NCI-H526 (cell line): ENCODE measurements around the gene NALCN.

Experiments
- DNase-seq, 2 experiments: peaks; one replicate each; lab custom pipeline; 2025; lab: John Stamatoyannopoulos, UW

The NALCN gene

DNA sequence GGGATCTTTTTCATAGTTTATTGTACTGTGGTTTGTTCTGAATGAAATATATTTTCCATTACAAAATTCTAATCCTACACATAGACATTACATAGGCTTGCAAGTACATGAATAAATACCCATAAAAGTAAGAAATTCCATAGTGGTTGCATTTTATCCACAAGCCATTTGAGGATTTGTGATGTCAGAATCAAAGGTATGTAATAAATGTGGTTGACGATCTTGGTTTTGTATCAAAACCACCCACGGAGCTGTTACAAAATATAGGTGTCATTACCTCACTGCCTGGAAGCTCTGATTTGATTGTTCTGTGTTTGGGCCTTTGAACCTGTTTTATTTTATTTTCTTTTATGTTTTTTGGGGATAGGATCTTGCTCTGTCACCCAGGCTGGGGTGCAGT is 125.1 kb downstream of the NALCN start:
- no peak for DNase-seq

DNA sequence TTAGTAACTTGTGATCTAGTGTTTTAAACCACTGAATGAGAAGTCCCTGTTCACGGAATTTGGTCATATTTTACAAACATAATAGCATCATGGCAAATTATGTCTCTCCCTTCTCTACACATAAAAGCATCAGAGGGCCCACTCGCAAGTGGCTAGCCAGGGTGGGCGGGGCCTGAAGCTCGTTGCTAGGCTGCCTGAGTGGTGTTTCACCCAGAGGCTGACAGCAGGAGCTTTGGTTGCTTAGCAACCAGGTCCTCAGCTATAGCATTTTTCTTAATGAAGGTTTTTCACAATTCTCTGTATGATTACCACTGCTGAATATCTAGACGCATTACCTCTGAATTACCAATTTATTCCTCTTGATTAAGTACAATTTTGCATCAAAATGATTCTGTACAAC is 126.5 kb downstream of the NALCN start:
- peak in 1 of 2 experiments; percentile 25 for DNase-seq

DNA sequence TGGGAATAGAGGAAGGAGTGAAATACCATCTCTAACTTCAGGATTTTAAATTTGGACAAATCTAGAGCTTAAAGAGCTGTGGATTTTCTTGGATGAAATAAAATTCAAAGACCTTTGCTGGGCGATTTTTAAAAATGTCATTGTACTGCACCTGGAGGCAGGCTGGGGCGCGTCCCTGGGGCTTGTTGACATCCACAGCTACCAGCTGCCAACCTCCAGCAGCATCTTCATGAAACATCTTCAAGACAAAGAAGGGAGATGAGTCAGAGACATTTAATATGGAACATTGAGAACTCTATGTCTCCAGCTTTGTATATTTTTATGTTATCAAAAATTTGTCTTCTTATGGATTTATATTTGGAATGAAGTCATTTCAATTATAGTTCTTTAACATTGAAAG is 132.5 kb downstream of the NALCN start:
- DNase-seq: no peak

DNA sequence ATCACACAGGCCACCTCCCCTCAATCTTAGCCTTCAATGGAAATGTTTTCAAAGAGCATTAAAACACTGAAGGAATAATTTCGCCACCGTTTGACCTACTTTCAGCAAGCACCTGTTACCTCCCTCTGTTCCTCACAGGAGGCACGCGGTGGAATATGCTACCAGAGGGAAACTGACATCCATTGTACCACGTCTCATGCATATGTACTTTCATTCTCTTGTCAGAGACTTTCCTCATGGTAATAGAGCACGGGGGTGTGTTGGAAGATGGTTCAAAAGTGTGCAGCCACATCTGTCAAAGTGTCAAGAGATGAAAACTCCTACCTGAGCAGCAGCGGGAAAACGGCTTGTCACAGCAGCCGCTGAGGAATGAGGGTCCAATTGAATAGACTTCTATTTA is 143.4 kb downstream of the NALCN start:
- no peak for DNase-seq

DNA sequence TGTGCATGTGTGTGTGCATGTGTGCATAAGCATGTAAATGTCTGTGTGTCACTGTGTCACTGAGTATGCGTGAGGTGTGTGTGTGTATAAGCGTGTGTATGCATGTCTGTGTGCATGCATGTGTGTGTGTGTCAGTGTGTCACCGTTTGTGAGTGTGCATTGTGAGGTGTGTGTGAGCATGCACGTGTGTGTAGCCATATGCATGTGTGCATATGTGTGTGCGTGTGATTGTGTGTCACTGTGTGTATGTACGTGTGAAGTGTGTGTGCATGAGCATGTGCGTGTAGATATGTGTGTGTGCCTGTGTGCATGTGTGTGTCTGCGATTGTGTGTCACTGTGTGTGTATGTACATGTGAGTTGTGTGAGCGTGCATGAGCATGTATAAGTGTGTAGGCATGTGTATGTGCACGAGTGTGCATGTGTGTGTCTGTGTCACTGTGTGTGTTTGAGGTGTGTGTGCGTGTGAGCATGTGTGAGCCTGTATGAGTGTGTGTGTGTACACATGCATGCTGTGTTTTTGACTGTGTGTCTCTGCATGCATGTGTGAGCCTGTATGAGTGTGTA is 144.5 kb downstream of the NALCN start:
- no peak for DNase-seq

DNA sequence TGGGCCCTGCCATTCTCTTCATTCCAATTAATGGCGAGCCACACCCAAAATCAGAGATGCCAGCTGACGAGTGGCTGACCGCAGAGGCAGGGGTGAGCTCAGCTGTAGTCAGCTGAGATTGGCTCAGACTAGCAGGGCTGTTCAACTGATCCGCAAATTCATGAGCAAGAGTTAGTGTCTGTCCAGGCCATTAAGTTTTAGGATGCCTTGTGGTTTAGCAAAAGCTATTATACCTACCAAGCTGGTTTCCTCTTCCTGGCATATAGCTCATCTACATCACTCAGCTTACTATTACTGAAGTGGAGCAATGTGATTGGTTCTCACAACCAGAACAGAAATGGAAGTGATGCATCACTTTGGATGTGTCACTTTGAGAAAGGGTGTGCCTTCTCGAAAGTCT is 148.7 kb downstream of the NALCN start:
- DNase-seq: no peak

DNA sequence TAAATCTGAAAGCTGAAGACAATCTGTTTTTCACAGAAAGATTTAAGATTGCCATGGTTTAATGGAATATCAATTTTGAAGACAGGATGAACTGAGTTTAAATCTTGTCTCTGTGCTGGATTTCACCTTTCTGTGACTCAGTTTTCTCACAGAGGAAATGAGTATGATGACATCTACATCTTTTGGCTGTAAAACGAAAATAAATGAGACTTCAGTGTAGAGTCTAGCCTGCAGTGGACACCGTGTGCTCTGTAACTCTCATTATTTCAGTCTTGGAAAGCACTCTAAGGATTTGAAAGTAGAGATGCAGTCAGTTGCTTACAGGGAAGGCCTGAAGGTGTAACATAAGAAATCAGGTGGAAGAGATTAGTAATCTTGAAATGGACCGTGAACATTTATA is 150.4 kb downstream of the NALCN start:
- no peak for DNase-seq

DNA sequence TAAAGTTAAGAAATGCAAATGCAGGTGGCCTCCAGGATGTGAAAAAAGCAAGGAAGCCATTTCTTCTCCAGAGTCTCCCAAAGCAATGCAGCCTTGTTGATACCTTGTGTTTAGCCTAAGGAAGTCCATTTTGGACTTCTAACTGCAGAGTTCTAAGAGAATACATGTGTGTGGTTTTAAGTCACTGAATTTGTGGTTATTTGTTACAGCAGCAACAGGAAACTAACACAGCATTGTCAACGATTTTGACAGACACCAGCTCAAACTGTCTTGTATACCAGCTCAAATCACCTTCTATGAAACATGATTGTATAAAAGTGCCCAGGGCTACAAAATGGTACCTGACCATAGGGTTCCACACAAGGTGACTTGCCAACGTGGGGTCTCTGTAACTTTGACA is 151.4 kb downstream of the NALCN start:
- no peak for DNase-seq

DNA sequence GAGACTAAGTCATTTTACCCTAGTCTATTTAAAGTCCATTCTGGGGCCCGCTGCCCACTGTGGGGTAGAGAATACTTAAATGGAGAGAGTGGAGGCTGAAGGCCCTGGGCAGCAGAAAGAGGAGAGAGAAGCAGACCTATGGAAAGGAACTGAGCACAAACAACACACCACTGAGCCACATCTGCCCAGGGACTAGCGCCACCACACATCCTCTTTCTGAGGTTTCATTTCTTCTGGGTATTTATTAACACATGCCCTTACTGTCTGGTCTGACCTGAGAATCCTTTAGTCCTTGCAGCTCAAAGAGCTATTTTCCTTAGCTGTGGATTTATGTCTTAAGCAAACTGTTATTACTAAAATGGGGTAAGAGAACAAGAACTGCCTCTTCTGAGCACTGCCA is 154.0 kb downstream of the NALCN start:
- no peak for DNase-seq

DNA sequence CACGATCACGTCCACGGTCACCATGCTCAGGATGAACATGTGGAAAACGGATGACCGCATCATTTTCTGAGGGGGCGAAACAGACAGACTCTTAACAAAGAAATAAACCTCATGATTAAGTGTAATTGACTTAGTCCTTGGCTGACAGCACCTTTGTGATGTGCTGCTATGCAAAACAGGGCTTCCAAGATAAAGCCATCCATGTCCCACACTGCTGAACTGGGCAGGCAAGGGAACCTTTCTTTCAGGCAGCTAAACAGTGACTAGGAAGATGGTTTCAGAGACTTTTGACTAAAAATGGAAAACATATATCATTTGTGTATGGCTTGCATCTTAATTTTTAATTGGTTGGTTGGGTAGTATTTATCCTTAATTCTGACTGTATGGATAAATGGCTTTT is 157.8 kb downstream of the NALCN start:
- DNase-seq: no peak

DNA sequence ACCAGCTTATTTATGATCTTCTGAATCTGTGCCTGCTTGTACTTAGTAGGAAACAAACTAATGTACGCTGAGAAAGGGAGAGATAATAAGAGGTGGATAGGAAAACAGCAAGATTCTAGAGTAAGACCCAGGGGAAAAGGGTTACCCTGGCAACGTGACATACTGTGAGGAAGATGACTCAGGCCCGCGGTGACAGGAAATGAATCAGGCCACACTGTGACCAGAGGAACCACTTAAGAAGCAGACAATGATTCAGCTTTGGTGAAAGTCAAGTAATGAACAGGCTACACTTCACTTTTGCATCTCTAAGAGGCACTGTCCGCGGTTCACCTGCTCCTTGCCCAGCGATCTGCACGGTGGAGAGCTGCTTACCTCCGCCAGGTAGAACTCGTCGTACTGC is 158.2 kb downstream of the NALCN start:
- DNase-seq: no peak

DNA sequence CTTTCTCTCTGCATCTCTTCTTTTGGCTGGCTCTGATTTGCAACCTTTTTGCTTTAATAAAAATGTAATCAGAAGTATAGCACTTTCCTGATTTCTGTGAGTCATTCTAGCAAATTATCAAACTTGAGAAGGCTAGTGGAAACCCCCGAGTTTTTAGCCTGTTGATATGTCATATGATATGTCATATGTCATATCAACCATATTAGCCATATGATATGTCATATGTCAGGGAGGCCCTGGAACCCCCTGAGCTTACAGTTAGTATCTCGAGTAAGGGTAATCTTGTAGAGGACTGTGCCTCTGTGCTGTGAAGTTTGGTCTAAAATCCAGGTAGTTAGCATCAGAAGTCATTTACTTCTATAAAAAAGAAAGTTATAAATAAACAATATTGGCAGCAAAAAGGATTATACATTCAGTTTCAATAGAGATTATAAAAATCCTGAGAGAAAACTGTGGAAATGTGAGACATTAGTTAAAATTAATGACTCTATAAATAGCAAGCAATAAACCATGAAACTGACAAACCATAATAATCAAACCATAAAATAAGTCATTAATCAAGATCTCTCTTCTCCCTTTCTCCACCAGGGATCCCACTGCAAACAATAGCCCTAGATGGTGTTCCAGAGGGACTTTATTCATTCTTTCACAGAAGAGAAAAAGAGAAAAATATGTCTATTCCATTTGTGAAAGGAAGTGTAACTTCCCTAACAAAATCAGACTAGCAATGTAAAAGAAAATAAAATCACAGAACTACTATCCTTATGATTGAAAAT is 167.4 kb downstream of the NALCN start:
- DNase-seq: no peak

DNA sequence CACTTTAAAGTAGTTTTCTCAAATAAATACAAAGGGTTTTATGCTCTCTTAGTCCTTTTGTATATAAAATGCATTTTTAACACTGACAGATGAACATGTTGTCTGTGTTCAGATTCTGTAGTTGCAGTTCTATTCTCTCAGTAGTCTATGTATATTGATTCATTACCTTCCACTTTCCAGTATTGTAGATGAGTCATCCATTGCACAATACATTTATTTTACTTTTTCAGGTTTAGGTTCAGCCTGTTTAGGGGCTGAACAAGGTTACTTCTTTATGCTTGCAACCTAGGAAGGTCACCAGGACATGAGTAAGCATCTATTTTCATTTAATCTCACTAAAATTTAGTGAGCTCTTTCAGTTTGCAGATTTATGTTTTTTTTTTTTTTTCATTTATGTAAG is 173.6 kb downstream of the NALCN start:
- DNase-seq: no peak

DNA sequence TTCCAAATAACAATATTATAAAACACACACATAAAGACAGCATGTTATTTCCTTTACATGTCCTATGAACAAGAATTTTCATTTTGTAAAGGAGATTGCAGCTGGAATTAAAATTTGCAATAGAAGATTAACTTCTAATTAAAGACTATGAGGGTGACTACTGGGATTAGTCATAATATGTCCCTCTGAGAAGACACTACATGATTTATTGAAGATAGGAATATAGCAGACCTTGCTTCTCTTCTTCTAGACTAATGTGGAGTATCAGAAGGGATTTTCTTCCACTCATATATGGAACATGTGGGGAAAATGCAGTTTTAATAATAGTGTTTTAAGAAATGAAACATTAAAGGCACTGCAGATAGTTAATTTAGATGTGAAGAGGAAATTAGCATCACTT is 177.8 kb downstream of the NALCN start:
- DNase-seq: no peak

DNA sequence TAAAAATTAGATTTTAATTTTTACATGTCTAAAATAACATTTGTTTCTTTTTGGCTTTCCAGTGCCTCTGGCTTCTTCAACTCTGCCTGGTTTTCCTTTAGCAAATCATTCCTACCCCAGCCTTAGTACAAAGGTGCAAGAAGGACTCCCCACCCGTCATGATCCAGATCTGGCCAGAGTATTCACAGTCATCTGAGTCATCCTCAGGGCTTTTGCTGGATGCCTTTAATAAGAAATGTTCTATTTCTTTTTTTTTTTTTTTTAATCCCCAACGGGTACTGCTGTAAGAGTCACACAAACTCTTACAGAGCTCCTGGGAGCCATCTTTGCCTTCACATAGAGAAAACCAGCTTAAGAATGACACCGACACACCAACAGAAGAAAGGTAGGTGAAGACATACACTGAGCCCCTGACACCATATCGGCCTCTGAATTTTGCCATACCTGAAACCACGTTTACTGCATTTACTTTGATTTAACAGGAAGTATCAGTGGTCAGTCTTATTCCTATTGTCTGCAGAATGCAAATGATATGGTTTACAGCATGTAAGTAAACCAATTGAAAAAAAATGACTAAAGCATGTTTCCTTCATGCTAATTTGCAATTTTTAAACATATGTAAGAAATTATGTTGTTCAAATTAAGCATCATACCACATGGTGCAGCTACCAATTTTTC is 184.4 kb downstream of the NALCN start:
- DNase-seq: no peak

DNA sequence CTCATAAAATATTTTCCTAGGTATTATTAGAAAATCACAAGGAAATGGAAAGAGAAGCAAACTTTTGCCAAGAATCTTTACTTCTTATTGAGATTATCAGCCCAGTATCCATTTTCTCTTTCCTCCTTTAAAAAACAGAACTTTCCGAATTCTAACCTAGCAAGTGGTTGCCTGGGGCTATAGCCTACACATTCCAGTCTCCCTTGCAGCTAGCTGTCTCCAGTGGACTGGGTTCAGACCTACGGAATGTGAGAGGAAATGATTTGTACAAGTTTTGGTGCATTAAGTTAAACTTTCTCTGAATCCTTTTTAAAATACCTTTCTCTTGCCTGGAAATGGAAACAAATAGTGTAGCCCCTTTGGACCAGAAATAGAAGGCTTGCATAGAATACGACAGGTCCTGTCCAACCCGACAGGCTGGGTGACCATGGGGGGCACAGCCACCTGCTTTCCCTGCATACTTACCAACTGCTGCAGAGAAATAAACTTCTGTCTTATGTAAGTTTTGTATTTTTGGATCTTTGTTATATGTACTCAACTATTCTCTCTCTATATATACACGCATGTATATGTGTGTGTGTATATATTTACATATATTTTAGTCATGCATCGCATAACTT is 185.9 kb downstream of the NALCN start:
- no peak for DNase-seq

DNA sequence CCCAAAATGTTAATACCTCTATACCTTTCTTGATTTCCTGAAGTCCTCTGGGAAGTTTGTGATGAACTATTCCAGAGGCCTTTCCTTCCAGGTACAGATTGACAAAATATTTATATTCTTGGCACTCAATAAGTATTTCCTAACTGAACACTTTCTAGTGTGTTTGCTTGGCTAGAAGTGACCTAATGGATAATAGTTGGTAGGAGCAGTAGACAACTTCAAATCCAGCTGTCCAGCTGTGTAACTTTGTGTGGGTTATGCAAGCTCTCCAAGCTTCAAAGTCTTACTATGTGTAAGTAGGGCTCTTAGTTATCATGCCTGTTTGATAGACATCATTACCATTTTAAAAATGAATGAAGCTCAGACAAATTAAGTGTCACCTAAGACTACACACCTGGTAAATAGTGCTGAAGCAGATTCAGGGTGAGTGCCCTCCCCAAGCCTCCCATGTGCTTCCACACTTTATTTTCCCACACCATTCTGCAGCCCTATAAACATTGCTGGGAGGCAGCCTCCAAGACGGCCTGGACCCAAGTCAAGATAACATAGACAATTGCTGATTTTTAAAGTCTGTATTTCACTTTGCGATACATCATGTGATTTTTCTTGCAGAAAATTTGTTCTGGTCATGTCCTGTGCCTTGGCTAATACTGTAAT is 196.6 kb downstream of the NALCN start:
- DNase-seq: no peak

DNA sequence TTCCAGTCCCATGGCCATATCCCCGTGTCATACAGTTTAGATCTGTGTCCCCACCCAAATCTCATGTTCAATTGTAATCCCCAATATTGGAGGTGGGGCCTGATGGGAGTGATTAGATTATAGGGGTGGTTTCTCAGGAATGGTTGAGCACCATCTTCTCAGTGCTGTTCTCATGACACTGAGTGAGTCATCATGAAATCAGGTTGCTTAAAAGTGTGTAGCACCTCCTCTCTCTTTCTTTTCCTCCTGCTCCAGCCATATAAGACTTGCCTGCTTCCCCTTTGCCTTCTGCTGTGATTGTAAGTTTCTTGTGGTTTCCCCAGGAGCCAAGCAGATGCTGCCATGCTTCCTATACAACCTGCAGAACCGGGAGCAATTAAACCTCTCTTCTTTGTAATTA is 197.8 kb downstream of the NALCN start:
- DNase-seq: no peak

DNA sequence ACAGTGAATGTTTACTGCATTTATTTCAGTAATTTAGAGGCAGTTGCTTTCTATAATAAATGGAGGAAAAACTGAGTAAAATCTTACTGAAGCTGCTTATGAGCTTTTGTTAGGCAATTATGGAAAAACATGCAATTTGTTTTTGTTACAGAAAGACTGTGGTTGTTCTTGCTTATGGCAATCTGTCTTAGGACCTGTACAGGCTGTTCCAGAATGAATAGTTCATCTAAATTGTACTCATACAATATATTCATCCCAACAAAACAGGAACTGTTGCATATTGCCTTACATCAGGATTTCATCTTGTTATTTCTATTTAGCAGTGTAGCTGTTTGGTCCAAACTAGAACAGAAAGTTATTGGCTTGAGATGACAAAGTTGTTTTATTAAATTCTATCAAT is 199.2 kb downstream of the NALCN start:
- DNase-seq: no peak

DNA sequence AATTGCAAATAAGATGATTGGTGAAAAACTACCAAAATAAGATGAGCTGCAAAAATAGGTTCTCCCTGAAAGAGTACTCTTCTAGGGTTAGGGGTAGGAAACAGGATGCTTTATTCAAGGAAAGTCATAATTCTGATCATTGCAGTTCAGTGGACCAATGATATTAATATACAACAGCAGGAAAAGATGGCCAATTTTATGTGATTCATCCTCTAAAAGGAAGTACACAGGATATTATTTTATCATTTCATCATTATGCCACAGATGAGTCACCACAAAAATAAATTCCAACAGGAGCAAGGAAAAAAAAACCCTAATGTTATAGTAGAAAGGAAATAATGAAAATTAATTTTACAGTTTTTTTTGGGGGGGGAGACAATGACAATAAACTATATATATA is 205.0 kb downstream of the NALCN start:
- DNase-seq: no peak

DNA sequence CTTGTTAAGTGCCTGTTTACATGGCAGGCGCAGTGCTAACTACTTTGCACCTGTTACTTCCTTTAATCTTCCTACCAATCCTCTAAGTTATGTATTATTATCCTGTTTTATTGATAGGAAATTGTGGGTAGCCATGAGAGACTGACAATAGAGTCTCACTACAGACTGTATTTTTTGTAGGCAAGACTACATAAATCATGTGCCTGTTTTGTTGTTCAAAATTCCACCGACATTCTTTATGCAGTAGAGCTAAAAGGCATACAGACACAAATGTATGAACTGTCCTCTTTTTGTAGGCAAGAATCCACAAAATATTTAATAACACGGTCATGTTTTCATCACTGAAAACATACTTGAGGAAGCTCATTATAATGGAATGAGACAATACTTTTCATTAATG is 205.5 kb downstream of the NALCN start:
- no peak for DNase-seq

DNA sequence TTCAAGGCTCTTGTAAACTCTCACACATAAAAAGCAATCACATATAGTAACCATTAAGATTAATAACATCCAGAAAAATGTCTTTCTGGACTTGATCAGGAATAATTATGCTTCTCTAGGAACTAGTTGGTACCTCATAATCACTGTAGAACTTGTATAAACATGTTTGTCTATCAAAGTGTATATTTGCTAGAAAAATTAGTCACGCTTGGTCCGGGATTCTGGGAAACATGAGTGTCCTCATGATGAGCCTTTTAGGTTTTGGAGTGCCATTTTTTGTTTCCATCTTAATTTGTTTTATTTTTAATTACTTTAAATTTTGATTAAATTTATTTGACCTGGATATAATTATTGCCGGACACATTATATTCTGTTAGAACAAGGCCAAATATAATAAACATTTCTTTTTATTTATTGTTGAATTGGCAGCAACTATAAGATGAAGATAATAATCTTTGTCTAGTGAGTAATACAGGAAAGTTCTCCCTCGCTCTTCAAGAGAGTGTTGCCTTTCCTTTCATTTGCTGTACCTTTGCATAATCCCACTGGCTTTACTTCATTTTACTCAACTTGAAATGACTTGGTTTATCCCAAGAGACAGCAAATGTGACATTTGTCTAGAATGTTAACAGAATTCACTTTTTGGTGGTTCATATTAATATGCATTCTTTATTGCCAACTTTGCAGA is 207.0 kb downstream of the NALCN start:
- no peak for DNase-seq
